HS-27A (cell line): Measurements from ENCODE around the gene SSTR3.
"Not testable (repeated sequence)": the region's sequence is repeated elsewhere in the genome, so short reads cannot be mapped to it uniquely, and the experiment has no call there.

ENCODE experiments used
- DNase-seq: peaks from one replicate; pipeline ENCODE4 v3.0.0-alpha.2; 2012; ENCODE audit warnings: low read depth, missing footprints

The SSTR3 gene

GRCh38 chr22:37181681-37182080, 30.6 kb downstream of the SSTR3 start:
- no peak for DNase-seq

GRCh38 chr22:37180531-37181231, 31.6 kb downstream of the SSTR3 start:
- no peak for DNase-seq

- DNase-seq = no peak
Measured at GRCh38 chr22:37179622-37180420, 32.5 kb downstream of the SSTR3 start.

- DNase-seq = no peak
Measured at GRCh38 chr22:37179126-37179470, 33.2 kb downstream of the SSTR3 start.

- no peak for DNase-seq
Measured at GRCh38 chr22:37178350-37179125, 33.7 kb downstream of the SSTR3 start.

- no peak for DNase-seq
Measured at GRCh38 chr22:37177755-37178154, 34.5 kb downstream of the SSTR3 start.

- DNase-seq = no peak
Measured at GRCh38 chr22:37177221-37177620, 35.1 kb downstream of the SSTR3 start.

- DNase-seq = no peak
Measured at GRCh38 chr22:37176464-37177061, 35.7 kb downstream of the SSTR3 start.

GRCh38 chr22:37175414-37176281, 36.6 kb downstream of the SSTR3 start:
- no peak for DNase-seq

- DNase-seq = no peak
Measured at GRCh38 chr22:37174964-37175363, 37.3 kb downstream of the SSTR3 start.

- no peak for DNase-seq
Measured at GRCh38 chr22:37173709-37174108, 38.6 kb downstream of the SSTR3 start.

GRCh38 chr22:37172266-37173245, 39.7 kb downstream of the SSTR3 start:
- no peak for DNase-seq

- DNase-seq = no peak
Measured at GRCh38 chr22:37171662-37172061, 40.6 kb downstream of the SSTR3 start.

- DNase-seq = not testable (repeated sequence)
Measured at GRCh38 chr22:37170689-37171405, 41.4 kb downstream of the SSTR3 start.

GRCh38 chr22:37169947-37170688, 42.2 kb downstream of the SSTR3 start:
- no peak for DNase-seq

- no peak for DNase-seq
Measured at GRCh38 chr22:37169406-37169805, 42.9 kb downstream of the SSTR3 start.

GRCh38 chr22:37167981-37168647, 44.2 kb downstream of the SSTR3 start:
- no peak for DNase-seq
